ENCODE measurements around the gene SH3BP1.
A peak's percentile ranks its signal among the peaks of the same experiment; 100 is the strongest.

Gene SH3BP1

GRCh38 chr22:37616201-37617083 is 23.0 kb upstream of the SH3BP1 start:
- no peak for DNase-seq

- no peak for DNase-seq
Observed at GRCh38 chr22:37617431-37617830, 22.0 kb upstream of the SH3BP1 start.

GRCh38 chr22:37618072-37618656 is 21.3 kb upstream of the SH3BP1 start:
- DNase-seq, result no peak

GRCh38 chr22:37618674-37619073 is 20.8 kb upstream of the SH3BP1 start:
- no peak for DNase-seq

- DNase-seq, result no peak
Observed at GRCh38 chr22:37619991-37620390, 19.5 kb upstream of the SH3BP1 start.

- no peak for DNase-seq
Observed at GRCh38 chr22:37621352-37621860, 18.1 kb upstream of the SH3BP1 start.

- peak; percentile 56 for DNase-seq
Observed at GRCh38 chr22:37623075-37624016, 16.1 kb upstream of the SH3BP1 start.

- no peak for DNase-seq
Observed at GRCh38 chr22:37624017-37624365, 15.5 kb upstream of the SH3BP1 start.

- DNase-seq, result no peak
Observed at GRCh38 chr22:37624876-37625275, 14.6 kb upstream of the SH3BP1 start.

GRCh38 chr22:37625737-37626136 is 13.7 kb upstream of the SH3BP1 start:
- DNase-seq, result no peak

- DNase-seq, result no peak
Observed at GRCh38 chr22:37626144-37626543, 13.3 kb upstream of the SH3BP1 start.

- no peak for DNase-seq
Observed at GRCh38 chr22:37626556-37627075, 12.9 kb upstream of the SH3BP1 start.

- DNase-seq, result no peak
Observed at GRCh38 chr22:37627121-37627520, 12.3 kb upstream of the SH3BP1 start.

- no peak for DNase-seq
Observed at GRCh38 chr22:37627545-37627944, 11.9 kb upstream of the SH3BP1 start.

GRCh38 chr22:37628830-37629229 is 10.6 kb upstream of the SH3BP1 start:
- DNase-seq, result no peak

GRCh38 chr22:37629928-37630327 is 9.5 kb upstream of the SH3BP1 start:
- no peak for DNase-seq

GRCh38 chr22:37630839-37631435 is 8.5 kb upstream of the SH3BP1 start:
- DNase-seq, result no peak

- DNase-seq, result no peak
Observed at GRCh38 chr22:37631448-37632173, 7.9 kb upstream of the SH3BP1 start.

- no peak for DNase-seq
Observed at GRCh38 chr22:37632174-37633088, 7.0 kb upstream of the SH3BP1 start.

- no peak for DNase-seq
Observed at GRCh38 chr22:37633089-37633624, 6.3 kb upstream of the SH3BP1 start.
